ENCODE data around the gene GDPD5.

Gene GDPD5, protein sequence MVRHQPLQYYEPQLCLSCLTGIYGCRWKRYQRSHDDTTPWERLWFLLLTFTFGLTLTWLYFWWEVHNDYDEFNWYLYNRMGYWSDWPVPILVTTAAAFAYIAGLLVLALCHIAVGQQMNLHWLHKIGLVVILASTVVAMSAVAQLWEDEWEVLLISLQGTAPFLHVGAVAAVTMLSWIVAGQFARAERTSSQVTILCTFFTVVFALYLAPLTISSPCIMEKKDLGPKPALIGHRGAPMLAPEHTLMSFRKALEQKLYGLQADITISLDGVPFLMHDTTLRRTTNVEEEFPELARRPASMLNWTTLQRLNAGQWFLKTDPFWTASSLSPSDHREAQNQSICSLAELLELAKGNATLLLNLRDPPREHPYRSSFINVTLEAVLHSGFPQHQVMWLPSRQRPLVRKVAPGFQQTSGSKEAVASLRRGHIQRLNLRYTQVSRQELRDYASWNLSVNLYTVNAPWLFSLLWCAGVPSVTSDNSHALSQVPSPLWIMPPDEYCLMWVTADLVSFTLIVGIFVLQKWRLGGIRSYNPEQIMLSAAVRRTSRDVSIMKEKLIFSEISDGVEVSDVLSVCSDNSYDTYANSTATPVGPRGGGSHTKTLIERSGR

DNA sequence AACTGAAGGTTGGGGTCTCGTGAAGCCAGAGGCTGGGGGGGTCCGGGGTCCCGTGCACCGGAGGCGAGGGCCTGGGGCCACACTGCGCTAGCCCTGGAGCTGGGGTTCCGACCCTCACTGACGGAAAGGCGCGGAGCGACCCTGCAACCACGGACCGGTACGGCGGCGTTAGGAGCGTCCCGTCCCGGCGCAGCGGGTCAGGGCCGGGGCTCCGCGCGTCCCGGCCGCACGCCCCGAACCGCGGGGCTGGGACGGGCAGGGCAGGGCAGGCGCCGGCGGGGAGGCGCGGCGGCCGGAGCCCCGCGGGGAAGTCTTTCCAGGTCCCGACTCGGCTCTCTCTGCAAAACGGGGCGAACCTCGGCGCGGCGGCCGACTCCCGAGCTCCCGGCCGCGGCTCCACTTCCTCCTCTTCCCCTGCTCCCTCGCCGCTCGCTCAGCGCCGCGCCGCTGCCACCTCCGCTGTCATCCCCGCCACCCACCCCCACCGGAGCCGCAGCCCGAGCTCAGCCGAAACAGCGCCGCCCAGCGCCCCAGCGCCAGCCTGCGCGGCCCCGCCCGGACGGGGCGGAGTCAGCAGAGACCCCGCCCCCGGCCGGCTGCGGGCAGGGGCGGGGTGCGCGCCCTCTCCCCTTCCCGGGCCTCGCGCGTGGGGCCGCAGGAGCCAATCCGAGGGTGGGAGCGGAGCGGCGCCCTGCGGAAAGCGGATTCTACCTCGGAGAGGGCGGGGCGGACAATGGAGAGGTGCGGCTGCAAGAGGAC, at the start of gene GDPD5:
Gene GDPD5, minus strand, starts transcription at position 509 of the 759 bp plus-strand sequence. CDS start 48,206 bp downstream, outside the sequence.
- peak; percentile 91 to 96 (median 96) for DNase-seq

DNA sequence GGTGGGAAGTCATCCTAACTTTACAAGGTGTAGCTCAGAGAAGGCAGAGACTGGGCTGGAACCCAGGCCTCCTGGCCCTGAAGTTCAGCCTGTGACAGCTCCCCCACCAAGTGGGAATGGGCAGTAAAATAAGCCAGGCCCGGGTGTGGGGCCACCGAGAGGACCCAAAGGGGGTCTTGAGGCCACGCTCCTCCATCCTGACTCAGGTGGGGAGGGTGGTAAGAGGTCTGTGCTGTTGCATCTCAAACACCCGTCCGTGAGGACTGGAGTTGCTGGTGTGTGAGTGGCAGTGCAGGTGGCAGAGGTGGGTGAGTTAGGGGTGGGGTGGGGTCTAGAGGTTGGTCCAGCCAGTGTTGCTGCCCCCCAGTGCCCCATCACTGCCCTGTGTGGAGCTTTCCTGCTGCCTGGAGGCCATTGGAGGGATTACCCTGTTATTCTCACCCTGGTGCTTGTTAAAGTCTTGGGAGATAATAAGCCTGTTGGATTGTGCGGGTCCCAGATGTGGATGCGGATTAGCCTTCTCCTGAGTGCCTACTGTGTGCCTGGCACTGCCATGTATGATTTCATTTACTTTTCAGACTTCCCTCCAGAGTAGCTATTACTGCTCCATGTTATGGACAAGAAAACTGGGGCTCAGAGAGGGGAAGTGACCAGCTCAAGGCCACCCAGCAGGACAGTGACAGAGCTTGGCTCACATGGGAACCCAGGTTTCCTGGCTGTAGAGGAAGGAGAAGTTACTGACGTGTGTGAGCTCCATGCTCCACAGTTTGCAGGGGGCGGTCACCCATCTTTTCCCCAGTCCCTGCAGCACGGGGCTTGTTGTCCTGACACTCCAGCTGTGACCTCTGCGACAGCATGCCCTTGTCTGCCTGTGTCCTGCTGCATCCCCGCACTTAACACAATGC, 49.2 kb upstream of the GDPD5 start:
- DNase-seq, result peak in 1 of 3 donors; percentile 27

DNA sequence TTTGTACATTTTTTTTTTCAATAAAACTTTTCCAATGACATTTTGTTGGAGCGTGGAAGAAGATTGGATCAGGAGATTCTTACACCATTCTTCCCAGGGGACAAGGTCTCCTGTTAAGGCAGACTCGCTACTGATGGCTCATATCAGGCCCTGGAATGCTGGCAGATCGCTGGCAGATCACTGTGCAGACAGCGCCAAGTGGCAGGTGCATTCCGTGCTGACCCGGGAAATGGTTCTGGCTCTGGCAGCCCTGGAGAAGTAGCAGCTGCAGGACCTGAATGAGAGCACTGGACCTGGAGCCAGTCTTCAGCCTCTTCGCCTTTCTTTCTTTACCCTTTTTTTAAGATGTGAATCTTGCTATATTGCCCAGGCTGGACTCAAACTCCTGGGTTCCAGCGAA, 47.0 kb upstream of the GDPD5 start:
- DNase-seq, result no peak

DNA sequence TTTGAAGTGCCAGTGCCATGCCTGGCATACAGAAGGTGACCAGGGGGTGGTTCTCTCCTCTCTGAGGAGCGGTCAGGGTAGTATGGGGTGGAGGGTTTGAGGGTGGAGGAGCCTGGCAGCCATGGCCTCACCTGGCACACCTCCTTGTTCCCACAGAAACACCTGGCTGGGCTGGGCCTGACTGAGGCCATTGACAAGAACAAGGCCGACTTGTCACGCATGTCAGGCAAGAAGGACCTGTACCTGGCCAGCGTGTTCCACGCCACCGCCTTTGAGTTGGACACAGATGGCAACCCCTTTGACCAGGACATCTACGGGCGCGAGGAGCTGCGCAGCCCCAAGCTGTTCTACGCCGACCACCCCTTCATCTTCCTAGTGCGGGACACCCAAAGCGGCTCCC, 45.9 kb upstream of the GDPD5 start:
- no peak for DNase-seq

DNA sequence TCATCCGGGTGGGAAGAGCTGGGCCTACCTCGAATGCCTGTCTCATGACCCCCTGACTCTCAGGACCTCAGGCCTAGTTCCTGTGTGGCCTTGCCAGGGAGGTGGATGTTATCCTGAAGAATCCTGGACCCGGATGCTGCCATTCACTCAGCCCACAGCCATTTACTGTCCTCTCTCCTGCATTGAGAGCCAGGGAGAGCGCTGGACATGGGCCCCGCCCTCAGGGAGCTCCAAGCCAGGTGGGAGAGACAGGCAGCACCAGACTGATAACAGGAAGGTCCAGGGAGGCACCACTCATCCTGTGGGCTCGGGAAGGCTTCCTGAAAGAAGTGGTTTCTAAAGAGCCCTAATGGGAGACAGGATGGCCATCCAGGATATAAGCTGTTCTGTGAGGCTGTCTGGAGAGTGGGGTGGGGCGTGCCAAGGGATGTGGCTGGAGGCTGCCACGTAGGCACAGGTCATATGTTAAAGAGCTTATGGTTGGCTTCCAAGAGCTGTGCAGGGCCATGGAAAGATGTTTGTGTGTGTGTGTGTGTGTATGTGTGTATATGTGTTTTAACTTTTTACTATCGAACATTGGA, 44.9 kb upstream of the GDPD5 start:
- DNase-seq, result no peak

DNA sequence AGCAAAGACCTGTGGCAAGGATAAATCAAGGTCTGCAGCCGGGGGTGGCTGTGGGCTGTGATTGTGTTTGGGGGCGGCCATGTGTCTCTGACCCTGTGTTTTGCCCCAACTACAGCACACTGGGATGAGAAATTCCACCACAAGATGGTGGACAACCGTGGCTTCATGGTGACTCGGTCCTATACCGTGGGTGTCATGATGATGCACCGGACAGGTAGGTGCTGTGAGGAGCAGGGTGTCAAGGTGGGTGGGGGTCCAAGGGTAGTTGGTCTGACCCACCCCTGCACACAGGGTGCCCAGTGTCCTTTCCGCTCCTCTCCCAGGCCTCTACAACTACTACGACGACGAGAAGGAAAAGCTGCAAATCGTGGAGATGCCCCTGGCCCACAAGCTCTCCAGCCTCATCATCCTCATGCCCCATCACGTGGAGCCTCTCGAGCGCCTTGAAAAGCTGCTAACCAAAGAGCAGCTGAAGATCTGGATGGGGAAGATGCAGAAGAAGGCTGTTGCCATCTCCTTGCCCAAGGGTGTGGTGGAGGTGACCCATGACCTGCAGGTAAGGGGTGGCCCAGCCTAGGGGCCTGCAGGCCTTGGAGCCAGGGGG, 43.0 kb upstream of the GDPD5 start:
- DNase-seq, result no peak

DNA sequence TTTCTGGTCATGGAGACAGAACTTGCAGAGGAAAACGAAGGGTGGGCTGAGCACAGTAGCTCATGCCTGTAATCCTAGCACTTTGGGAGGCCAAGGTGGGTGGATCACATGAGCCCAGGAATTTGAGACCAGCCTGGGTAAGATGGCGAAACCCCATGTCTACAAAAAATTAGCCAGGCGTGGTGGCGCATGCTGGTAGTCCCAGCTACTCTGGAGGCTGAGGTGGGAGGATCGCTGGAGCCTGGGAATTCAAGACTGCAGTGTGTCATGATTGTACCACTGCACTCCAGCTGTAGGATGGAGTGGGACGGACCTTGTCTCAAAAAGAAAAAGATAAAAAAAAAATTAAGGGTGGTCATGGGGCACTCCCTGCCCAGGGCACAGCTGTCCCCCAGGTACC, 42.2 kb upstream of the GDPD5 start:
- no peak for DNase-seq

DNA sequence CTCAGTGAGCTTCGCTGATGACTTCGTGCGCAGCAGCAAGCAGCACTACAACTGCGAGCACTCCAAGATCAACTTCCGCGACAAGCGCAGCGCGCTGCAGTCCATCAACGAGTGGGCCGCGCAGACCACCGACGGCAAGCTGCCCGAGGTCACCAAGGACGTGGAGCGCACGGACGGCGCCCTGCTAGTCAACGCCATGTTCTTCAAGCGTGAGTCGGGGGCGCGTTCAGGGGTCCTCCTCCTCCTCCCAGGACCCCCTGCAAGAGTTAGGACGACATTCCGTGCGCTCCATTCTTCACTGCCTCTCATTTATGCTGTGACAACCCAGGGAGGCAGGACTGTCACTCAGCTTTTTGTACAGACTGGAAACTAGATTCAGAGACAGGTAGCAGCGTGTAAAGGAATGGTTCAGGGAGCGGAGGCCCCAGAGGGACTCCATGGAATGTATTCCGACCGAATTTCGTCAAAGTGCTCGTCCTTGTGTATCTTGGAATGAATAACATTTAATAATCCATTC, 41.1 kb upstream of the GDPD5 start:
- no peak for DNase-seq

DNA sequence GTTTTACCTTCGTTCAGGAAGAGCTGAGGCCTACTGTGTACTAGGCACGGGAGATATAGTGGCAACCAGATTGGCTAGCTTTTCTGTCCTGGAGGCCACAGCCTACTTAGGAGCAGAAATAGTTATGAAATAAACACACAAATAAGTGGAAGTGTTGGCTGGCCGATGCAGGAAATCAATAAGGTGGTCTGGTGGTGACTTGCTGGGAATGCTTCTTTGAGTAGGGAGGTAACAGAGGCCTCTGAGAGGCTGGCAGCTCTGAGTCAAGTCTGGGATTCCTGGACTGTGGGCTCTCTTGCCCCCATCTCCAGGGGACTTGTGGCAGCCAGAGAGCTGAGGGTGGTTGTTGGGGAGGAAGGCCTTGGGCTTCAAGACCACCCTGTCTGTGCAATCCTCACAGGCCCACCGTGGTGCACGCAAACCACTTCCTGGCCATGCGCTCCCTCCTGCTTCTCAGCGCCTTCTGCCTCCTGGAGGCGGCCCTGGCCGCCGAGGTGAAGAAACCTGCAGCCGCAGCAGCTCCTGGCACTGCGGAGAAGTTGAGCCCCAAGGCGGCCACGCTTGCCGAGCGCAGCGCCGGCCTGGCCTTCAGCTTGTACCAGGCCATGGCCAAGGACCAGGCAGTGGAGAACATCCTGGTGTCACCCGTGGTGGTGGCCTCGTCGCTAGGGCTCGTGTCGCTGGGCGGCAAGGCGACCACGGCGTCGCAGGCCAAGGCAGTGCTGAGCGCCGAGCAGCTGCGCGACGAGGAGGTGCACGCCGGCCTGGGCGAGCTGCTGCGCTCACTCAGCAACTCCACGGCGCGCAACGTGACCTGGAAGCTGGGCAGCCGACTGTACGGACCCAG, 40.4 kb upstream of the GDPD5 start:
- no peak for DNase-seq

DNA sequence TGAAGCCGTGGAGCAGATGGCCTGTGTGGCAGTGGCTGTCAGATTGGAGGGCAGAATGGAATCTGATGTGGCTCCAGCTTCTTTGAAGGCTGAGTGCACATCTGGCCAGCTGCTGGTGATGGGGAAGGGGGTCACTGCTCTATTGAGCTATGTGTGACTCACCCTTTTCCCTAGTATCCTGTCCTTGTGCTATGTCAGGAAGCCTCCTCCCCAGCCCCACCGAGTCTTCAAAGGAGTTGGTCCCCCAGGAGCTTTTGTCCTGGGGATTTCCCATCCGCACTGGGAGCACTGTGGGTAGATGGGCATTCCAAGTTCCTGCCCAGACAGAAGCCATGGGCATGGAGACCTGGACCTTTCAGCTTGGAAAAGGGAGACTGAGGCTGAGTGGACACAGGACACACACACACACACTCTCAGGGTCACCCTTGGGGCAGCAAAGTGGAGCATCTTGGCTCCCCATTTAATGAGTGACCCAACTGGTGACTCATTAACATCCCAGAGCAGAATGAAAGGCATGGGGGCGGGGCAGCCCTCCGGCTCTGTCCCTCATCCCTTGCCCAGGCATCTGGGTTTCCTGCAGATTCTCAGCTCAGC, 39.6 kb upstream of the GDPD5 start:
- DNase-seq, result peak; percentile 30 to 46 (median 43)

DNA sequence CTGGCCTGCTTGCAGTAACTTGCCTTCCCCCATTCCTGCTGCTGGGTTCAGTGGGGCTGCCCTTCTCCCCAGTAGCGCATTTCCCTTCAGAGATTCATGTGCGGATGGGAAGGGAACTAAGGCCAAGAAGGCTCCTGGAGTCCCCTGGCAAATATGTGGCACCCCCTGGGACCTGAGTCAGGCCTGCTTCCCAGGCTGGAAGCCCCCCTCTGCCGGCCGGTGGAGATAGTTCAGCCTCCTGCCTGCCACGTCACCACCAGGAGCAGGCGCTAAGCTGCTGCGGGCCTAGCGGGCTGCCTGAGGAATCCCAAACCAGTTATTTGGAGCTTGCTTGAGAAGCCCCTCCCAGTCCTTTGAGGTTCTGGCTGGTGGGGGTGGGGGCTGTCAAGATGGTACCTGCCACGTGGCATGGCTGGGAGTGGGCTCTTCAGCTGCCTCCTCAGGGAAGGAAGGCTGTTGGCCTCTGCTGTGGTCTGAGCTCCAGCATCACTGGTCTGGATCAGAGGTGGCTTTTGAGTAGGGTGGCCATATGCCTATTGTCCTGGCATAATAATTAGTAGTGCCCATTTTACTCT, 38.3 kb upstream of the GDPD5 start:
- no peak for DNase-seq

DNA sequence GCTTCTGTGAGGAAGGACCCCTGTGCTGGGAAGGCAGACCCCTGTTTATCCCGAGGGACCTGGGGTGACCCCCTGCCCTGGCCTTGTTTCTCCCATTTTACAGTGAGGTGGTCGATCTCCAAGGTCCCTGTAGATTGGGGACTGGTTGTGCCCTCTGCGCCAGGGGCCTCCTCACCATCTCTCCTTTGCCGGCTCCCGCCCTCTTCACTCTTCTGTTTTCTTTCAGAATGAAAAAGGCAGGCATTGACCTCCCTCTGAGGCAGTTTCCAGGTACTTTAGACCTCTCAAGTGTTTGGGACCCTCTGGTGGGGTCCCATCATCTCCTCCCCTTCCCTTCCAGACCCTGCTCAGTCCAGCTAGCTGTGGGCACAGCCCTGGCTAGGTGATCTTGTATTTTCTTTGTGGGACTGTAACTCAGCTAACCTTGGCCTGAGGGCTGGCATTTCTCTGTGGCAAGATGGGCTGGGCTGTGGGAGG, 37.8 kb upstream of the GDPD5 start:
- no peak for DNase-seq

DNA sequence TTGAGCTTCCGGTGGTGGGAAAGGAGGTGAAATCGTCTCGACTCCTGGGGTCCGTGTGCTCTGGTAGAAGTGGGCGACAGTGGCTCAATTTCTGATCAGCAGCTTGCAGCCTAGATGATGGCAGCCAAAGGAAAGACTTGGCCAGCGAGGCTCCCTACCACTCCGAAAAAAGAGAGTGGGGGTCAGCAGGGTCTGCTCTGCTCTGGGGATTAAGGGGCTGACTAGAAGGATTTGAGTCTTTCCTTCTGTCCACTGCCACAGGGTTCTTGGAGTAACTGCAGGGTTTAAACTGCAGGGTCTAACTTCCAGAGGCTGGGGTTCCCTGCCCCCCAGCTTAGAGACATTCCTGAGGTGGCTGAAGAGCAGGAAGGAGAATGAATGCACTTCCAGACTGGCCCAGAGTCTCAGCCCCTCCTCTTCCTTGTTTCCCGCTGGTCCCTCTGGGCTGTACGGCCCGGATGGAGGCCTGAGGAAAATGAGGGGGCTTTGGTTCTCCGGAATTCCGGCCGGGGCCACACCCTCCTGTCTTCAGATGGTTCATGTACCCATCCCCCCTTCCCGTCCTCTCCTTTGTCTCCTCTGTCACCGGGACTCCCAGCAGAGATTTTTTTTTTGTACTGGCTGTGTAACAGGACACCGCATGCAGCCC, 37.2 kb upstream of the GDPD5 start:
- DNase-seq, result peak in 1 of 3 donors; percentile 14

DNA sequence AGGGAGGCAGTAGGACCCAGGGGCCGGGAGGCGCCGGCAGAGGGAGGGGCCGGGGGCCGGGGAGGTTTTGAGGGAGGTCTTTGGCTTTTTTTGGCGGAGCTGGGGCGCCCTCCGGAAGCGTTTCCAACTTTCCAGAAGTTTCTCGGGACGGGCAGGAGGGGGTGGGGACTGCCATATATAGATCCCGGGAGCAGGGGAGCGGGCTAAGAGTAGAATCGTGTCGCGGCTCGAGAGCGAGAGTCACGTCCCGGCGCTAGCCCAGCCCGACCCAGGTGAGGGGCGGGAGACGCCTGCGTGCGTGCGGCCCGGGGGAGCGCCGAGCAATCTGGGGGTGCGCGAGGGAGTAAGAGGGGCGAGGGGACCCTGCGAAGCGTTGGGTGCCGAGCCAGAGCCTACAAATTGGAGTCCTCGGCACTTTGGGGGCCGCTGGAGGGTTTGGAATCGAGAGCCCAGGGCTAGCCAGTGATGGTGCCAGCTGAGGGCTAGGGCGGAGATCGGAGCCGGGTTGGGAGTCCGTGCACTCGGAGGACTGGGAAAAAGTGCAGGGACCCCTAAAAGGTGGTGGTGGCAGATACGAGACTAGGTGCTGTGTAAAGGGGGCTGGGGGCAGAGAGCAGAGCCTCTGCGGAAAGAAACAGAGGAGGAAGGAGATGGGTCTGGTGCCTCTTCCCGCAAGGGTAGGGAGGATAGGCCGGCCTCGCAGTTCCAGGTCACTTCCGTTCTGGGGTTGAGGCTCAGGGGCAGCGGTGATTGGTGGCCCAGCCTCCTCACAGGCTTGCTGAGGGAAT, 36.5 kb upstream of the GDPD5 start, which contains the start of gene SERPINH1:
Gene SERPINH1, plus strand, starts transcription at position 206 of the 788 bp plus-strand sequence. CDS start 4,097 bp downstream, outside the sequence.
- peak; percentile 67 to 82 (median 68) for DNase-seq

DNA sequence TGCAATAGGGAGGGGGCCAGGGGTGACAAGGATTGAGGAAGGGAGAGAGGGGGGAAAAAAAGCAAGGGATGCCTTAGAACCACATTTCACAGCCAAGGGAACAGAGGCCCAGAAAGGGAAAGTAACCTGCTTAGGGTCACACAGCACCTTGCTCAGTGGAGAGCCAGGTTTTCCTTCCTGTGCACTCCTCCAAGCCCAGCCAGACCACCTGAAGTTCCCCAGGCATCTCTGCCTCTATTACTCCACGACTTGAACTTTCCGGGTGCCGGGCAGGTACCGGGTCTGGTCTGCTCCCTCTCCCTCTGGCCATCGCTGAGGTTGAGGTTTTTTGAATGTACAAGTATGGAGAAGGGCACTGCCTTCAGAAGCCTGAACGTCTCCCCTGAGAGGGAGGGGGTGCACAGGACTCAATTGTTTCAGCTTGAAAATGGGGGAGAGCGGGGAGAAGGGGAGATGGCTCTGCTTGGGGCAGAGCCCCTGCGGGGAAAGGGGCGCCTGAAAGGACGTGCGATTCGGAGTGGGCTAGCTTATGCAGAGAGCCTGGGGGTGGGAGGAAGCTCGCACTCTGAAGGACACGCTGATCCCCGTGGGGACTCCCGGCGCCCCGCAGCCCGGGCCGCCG, 35.8 kb upstream of the GDPD5 start:
- DNase-seq, result peak in 1 of 3 donors; percentile 27

DNA sequence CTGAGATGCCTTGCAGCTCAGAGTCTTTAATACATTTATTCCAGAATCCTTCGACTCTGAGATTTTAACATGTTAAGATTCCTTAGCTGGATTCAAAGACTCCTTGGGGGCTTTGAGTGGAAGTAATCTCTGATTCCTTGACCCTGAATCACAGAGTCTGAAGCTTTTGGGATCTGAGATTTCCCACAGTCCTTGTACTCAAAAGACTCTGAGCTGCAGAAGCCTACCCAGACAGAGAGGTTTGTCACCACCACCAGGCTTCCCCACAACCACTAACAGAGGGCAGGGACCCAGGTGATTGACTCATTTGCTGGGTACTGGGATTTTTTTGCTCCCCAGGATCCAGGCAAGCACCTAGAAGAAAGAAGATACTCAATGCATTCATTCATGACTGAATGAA, 34.9 kb upstream of the GDPD5 start:
- DNase-seq, result no peak

Measured in suppressor macrophage treated with lipopolysaccharide for 1 hour (primary cell).